PC-9 (cell line): ENCODE measurements around the gene POU4F3. TPM values are rescaled to one million over a fixed set of nuclear protein-coding genes. Genes with fewer than 3 reads are reported as not detected.

Source experiments
- BruUV-seq: library from RNA; stranded (reverse); fragments of 400-500 nt; replicated peaks from 2 replicates; lab custom pipeline; 2021; lab: Mats Ljungman, UMichigan
- CTCF ChIA-PET: fragments of 300-600 bp; sonication (Branson Sonifier 250); formaldehyde crosslinking; loops from one replicate; lab custom pipeline; 2022; ENCODE audit warnings: antibody characterized with exemption; lab: Charles Lee
- POLR2A ChIA-PET: fragments of 300-600 bp; sonication (Branson Sonifier 250); formaldehyde crosslinking; loops from one replicate; lab custom pipeline; 2022; ENCODE audit warnings: antibody characterized with exemption; ENCODE audit not compliant: unreplicated experiment; lab: Charles Lee
- DNase-seq, 2 experiments: peaks; one replicate each; pipeline versions ENCODE4 v3.0.0 to v3.0.0-alpha.2; 2015 to 2022; ENCODE audit warnings: mixed read lengths in 1 of 2
- H2AFZ ChIP-seq: fragments of 200-600 bp; sonication (generic); 2 replicates; pipeline ENCODE4 v1.8.1; 2017; ENCODE audit warnings: antibody characterized with exemption
- H3F3A ChIP-seq: fragments of 200-600 bp; sonication (generic); 2 replicates; pipeline ENCODE4 v1.8.1; 2017; ENCODE audit warnings: antibody characterized with exemption, mild to moderate bottlenecking, low read depth; ENCODE audit not compliant: insufficient read depth
- H3K27ac ChIP-seq: fragments of 200-600 bp; sonication (generic); 2 replicates; pipeline ENCODE4 v1.6.1; 2016; ENCODE audit warnings: mixed run types
- H3K27me3 ChIP-seq: fragments of 200-600 bp; sonication (generic); 2 replicates; pipeline ENCODE4 v1.6.1; 2016; ENCODE audit warnings: low read depth, mixed run types; ENCODE audit not compliant: insufficient read depth
- H3K36me3 ChIP-seq: fragments of 200-600 bp; sonication (generic); 2 replicates; pipeline ENCODE4 v1.6.1; 2016; ENCODE audit warnings: low read depth, mixed run types
- H3K4me1 ChIP-seq: fragments of 200-600 bp; sonication (generic); replicated peaks from 2 replicates; pipeline ENCODE4 v1.6.1; 2016; ENCODE audit warnings: mixed run types; ENCODE audit not compliant: insufficient read depth
- H3K4me2 ChIP-seq: fragments of 200-600 bp; sonication (generic); 2 replicates; pipeline ENCODE4 v1.6.1; 2017; ENCODE audit warnings: mixed run types
- H3K4me3 ChIP-seq: fragments of 200-600 bp; sonication (generic); 2 replicates; pipeline ENCODE4 v1.6.1; 2016; ENCODE audit warnings: mixed run types
- H3K79me2 ChIP-seq: fragments of 200-600 bp; sonication (generic); 2 replicates; pipeline ENCODE4 v1.6.1; 2017; ENCODE audit warnings: low read depth, mixed run types
- H3K9me2 ChIP-seq: fragments of 200-600 bp; sonication (generic); 2 replicates; pipeline ENCODE4 v1.8.1; 2017; ENCODE audit warnings: mild to moderate bottlenecking; ENCODE audit not compliant: insufficient read depth
- H3K9me3 ChIP-seq: fragments of 200-600 bp; sonication (generic); 2 replicates; pipeline ENCODE4 v1.8.1; 2016; ENCODE audit warnings: low read depth; ENCODE audit not compliant: insufficient read depth
- H4K20me1 ChIP-seq: fragments of 200-600 bp; sonication (generic); 2 replicates; pipeline ENCODE4 v1.8.1; 2017; ENCODE audit not compliant: insufficient read depth
- CTCF ChIP-seq: fragments of 200-600 bp; sonication (generic); conservative IDR thresholded peaks from 2 replicates; pipeline ENCODE4 v1.6.1; 2017; ENCODE audit warnings: mixed run types, antibody characterized with exemption, mild to moderate bottlenecking, moderate library complexity
- EZH2 ChIP-seq: fragments of 200-600 bp; sonication (generic); IDR thresholded peaks from 2 replicates; pipeline ENCODE4 v1.8.0; 2017; ENCODE audit warnings: antibody characterized with exemption, low read depth
- intact Hi-C: fragments of 100-400 bp; cut with micrococcal nuclease; formaldehyde crosslinking; loops from one replicate; pipeline ENCODE4 v1.10.0; 2022; ENCODE audit not compliant: unreplicated experiment
- total RNA-seq: library from RNA; stranded (reverse); gene quantifications from 2 replicates; pipeline ENCODE4 v1.2.3, GENCODE V29; 2021

The POU4F3 gene
- total RNA-seq, 1 experiment from 2014 or later: not detected

GRCh38 chr5:146331423-146331822 is 7.2 kb upstream of the POU4F3 start:
- POLR2A ChIA-PET: no interaction called here
- Histone ChIP-seq H3K4me3 (no peak overlapping the region), H3K27ac (no peak overlapping the region), H3K36me3 (no peaks in the 10 kb centered on the region), H3K4me1 (0 out of 2 replicates have a peak, but pooled peaks cover 11% of the 10 kb centered on the region), H3K4me2 (no peak overlapping the region), H3F3A (no peaks in the 10 kb centered on the region), H3K79me2 (no peaks in the 10 kb centered on the region), H3K9me3 (no peaks in the 10 kb centered on the region), H2AFZ (no peak overlapping the region), H4K20me1 (no peaks in the 10 kb centered on the region), H3K27me3 (peaks cover 16% of the 10 kb centered on the region), H3K9me2 (no peaks in the 10 kb centered on the region)
- DNase-seq: no peak
- TF ChIP-seq CTCF (no peak), EZH2 (no peak)
- CTCF ChIA-PET: no interaction called here
- intact Hi-C loops: no loop called here
- BruUV-seq: no TSS peak

GRCh38 chr5:146334074-146334533 is 4.5 kb upstream of the POU4F3 start:
- Histone ChIP-seq H3K79me2 (no peaks in the 10 kb centered on the region), H3K4me3 (no peak overlapping the region), H3K9me3 (no peaks in the 10 kb centered on the region), H3K4me2 (no peak overlapping the region), H3F3A (no peaks in the 10 kb centered on the region), H3K36me3 (no peaks in the 10 kb centered on the region), H4K20me1 (no peaks in the 10 kb centered on the region), H3K9me2 (no peaks in the 10 kb centered on the region), H3K27me3 (peaks cover 35% of the 10 kb centered on the region), H3K27ac (no peak overlapping the region), H2AFZ (no peak overlapping the region), H3K4me1 (no peaks in the 10 kb centered on the region)
- TF ChIP-seq EZH2 (no peak), CTCF (no peak)
- intact Hi-C loops: no loop called here
- DNase-seq: no peak
- ChIA-PET CTCF (no interaction called here), POLR2A (no interaction called here)
- BruUV-seq: no TSS peak

- TF ChIP-seq CTCF (no peak), EZH2 (no peak)
- Histone ChIP-seq H3K4me2 (no peak overlapping the region), H3K4me3 (no peak overlapping the region), H4K20me1 (no peaks in the 10 kb centered on the region), H3K79me2 (no peaks in the 10 kb centered on the region), H2AFZ (no peak overlapping the region), H3K4me1 (no peaks in the 10 kb centered on the region), H3K9me2 (no peaks in the 10 kb centered on the region), H3F3A (no peaks in the 10 kb centered on the region), H3K36me3 (no peaks in the 10 kb centered on the region), H3K27me3 (peaks cover 44% of the 10 kb centered on the region), H3K9me3 (no peaks in the 10 kb centered on the region), H3K27ac (no peak overlapping the region)
- POLR2A ChIA-PET: no interaction called here
- CTCF ChIA-PET: no interaction called here
- intact Hi-C loops: no loop called here
- no TSS peak for BruUV-seq
- no peak for DNase-seq
These were observed 2.4 kb upstream of the POU4F3 start for GRCh38 chr5:146336197-146336596.
